Left lung (tissue), 10 donors: ENCODE results near the gene CES1. TPM values are rescaled to one million over a fixed set of nuclear protein-coding genes. Genes with fewer than 3 reads are reported as not detected.
"Not testable (repeated sequence)": the region's sequence is repeated elsewhere in the genome, so short reads cannot be mapped to it uniquely, and the experiment has no call there.

Source experiments
- ATAC-seq: fragments of 200-7000 bp; cut with Tn5 transposase; one replicate; pipeline ENCODE4 v1.9.1; 2020; ENCODE audit warnings: moderate library complexity
- DNase-seq, 4 donors: peaks; one replicate each; pipeline ENCODE4 v3.0.0-alpha.2; 2013 to 2020
- H3K27ac ChIP-seq, 2 donors: fragments of 200-600 bp; sonication (generic) in 1 of 2; one replicate each; pipeline versions ENCODE4 v1.5.0 to v1.8.0; 2020 to 2021
- H3K27me3 ChIP-seq, 2 donors: fragments of 200-600 bp; sonication (generic) in 1 of 2; one replicate each; pipeline versions ENCODE4 v1.5.0 to v1.8.0; 2020 to 2021
- H3K36me3 ChIP-seq, 2 donors: fragments of 200-600 bp; sonication (generic) in 1 of 2; one replicate each; pipeline versions ENCODE4 v1.5.0 to v1.8.0; 2020 to 2021
- H3K4me1 ChIP-seq, 2 donors: fragments of 200-600 bp; one replicate each; pipeline ENCODE4 v1.8.0; 2021
- H3K4me3 ChIP-seq, 2 donors: fragments of 200-600 bp; sonication (generic) in 1 of 2; one replicate each; pipeline versions ENCODE4 v1.5.0 to v1.8.0; 2020 to 2021; ENCODE audit warnings: mild to moderate bottlenecking in 1 of 2
- H3K9me3 ChIP-seq, 2 donors: fragments of 200-600 bp; sonication (generic) in 1 of 2; one replicate each; pipeline versions ENCODE4 v1.5.0 to v1.8.0; 2020 to 2021
- CTCF ChIP-seq, 2 donors: fragments of 200-600 bp; sonication (generic) in 1 of 2; IDR thresholded peaks; one replicate each; pipeline versions ENCODE4 v1.5.0 to v1.8.0; 2021; ENCODE audit warnings: antibody characterized with exemption in 2 of 2
- intact Hi-C, 2 donors: fragments of 100-400 bp; cut with DNase I; formaldehyde crosslinking; loops; one replicate each; pipeline versions ENCODE4 v1.11.2 to v1.14.2; 2022
- polyA plus RNA-seq, 6 donors: library from polyadenylated mRNA; unstranded; fragments of 120-200 nt; gene quantifications; one replicate each; pipeline ENCODE4 v1.2.1, GENCODE V29; 2013; ENCODE audit not compliant: insufficient read length in 6 of 6
- total RNA-seq, 2 donors: library from RNA; stranded (reverse); fragmentation: NEBNext Ultra II Directional; extraction: Animal tissue kit (Norgen Biotek cat#: 25700); gene quantifications; one replicate each; pipeline ENCODE4 v1.2.1, GENCODE V29; 2021
- donor health status: DM: no; HTN: yes; CAD: no.
- donor health status: DM: no; HTN: no; CAD: no.

CES1 gene
- total and polyA plus RNA-seq, 8 donors: 62.3 to 135 (median 119) TPM

GRCh38 chr16:55809851-55810250 is 23.0 kb downstream of the CES1 start:
- Histone ChIP-seq H3K4me1 (no peaks in the 10 kb centered on the region), H3K27ac (no peak overlapping the region), H3K9me3 (no peaks in the 10 kb centered on the region), H3K4me3 (no peak overlapping the region), H3K27me3 (peaks cover 0 to 2% of the 10 kb centered on the region in 2 donors), H3K36me3 (no peaks in the 10 kb centered on the region)
- intact Hi-C loops: no loop called here
- DNase-seq (no peak), ATAC-seq (no peak)
- no peak for TF ChIP-seq CTCF (IDR thresholded peaks at IDR 0.05)

- intact Hi-C loops: no loop called here
- no peak overlapping the region for H3K27ac ChIP-seq
- H3K4me1 ChIP-seq: no peaks in the 10 kb centered on the region
- H3K9me3 ChIP-seq: no peaks in the 10 kb centered on the region
- no peak overlapping the region for H3K4me3 ChIP-seq
- ATAC-seq: no peak
- DNase-seq: no peak
- H3K27me3 ChIP-seq: no peaks in the 10 kb centered on the region
- no peak for TF ChIP-seq CTCF (IDR thresholded peaks at IDR 0.05)
- no peaks in the 10 kb centered on the region for H3K36me3 ChIP-seq
These were observed 23.5 kb downstream of the CES1 start for GRCh38 chr16:55809386-55809785.

GRCh38 chr16:55808286-55808685 is 24.6 kb downstream of the CES1 start:
- H3K4me1 ChIP-seq, intact Hi-C loops, DNase-seq, H3K4me3 ChIP-seq, ATAC-seq, H3K27ac ChIP-seq, H3K9me3 ChIP-seq, H3K36me3 ChIP-seq, H3K27me3 ChIP-seq: not testable (repeated sequence)

GRCh38 chr16:55805104-55805503 is 27.8 kb downstream of the CES1 start:
- intact Hi-C loops, H3K36me3 ChIP-seq, H3K27me3 ChIP-seq, H3K4me1 ChIP-seq, H3K9me3 ChIP-seq, ATAC-seq, H3K27ac ChIP-seq, DNase-seq, H3K4me3 ChIP-seq: not testable (repeated sequence)

- H3K36me3 ChIP-seq, H3K27me3 ChIP-seq, H3K4me1 ChIP-seq, ATAC-seq, H3K27ac ChIP-seq, H3K4me3 ChIP-seq, intact Hi-C loops, DNase-seq, H3K9me3 ChIP-seq: not testable (repeated sequence)
These were observed 29.2 kb downstream of the CES1 start for GRCh38 chr16:55803681-55804080.

- H3K4me1 ChIP-seq, H3K4me3 ChIP-seq, DNase-seq, intact Hi-C loops, H3K9me3 ChIP-seq, H3K27ac ChIP-seq, ATAC-seq, H3K27me3 ChIP-seq, H3K36me3 ChIP-seq: not testable (repeated sequence)
These were observed 39.9 kb downstream of the CES1 start for GRCh38 chr16:55792934-55793374.

- H3K9me3 ChIP-seq, H3K4me1 ChIP-seq, H3K4me3 ChIP-seq, H3K27ac ChIP-seq, intact Hi-C loops, H3K36me3 ChIP-seq, H3K27me3 ChIP-seq, ATAC-seq, DNase-seq: not testable (repeated sequence)
These were observed 41.4 kb downstream of the CES1 start for GRCh38 chr16:55791512-55791911.

- ATAC-seq, H3K9me3 ChIP-seq, H3K36me3 ChIP-seq, DNase-seq, H3K27me3 ChIP-seq, H3K4me3 ChIP-seq, H3K27ac ChIP-seq, intact Hi-C loops, H3K4me1 ChIP-seq: not testable (repeated sequence)
These were observed 42.7 kb downstream of the CES1 start for GRCh38 chr16:55790240-55790639.

- ATAC-seq, intact Hi-C loops, H3K27me3 ChIP-seq, DNase-seq, H3K4me1 ChIP-seq, H3K9me3 ChIP-seq, H3K4me3 ChIP-seq, H3K36me3 ChIP-seq, H3K27ac ChIP-seq: not testable (repeated sequence)
These were observed 50.2 kb downstream of the CES1 start for GRCh38 chr16:55782793-55783091.

GRCh38 chr16:55782091-55782792 is 50.7 kb downstream of the CES1 start:
- intact Hi-C loops, H3K27ac ChIP-seq, H3K4me1 ChIP-seq, H3K36me3 ChIP-seq, ATAC-seq, DNase-seq, H3K9me3 ChIP-seq, H3K27me3 ChIP-seq, H3K4me3 ChIP-seq: not testable (repeated sequence)

GRCh38 chr16:55781456-55781855 is 51.4 kb downstream of the CES1 start:
- ATAC-seq, H3K27ac ChIP-seq, H3K9me3 ChIP-seq, DNase-seq, H3K27me3 ChIP-seq, H3K36me3 ChIP-seq, H3K4me1 ChIP-seq, H3K4me3 ChIP-seq, intact Hi-C loops: not testable (repeated sequence)

GRCh38 chr16:55780095-55780407 is 52.8 kb downstream of the CES1 start:
- not testable (repeated sequence) for H3K4me3 ChIP-seq

More at GRCh38 chr16:55780095-55780407, 52.8 kb downstream of the CES1 start:
- H3K27ac ChIP-seq, H3K27me3 ChIP-seq, intact Hi-C loops, DNase-seq, H3K36me3 ChIP-seq, ATAC-seq, H3K9me3 ChIP-seq, H3K4me1 ChIP-seq: not testable (repeated sequence)
